ENCODE measurements around the gene ATP2C1.

- TF ChIP-seq POLR2AphosphoS5 (IDR thresholded peaks at IDR 0.05) (no peak), CTCF (IDR thresholded peaks at IDR 0.05) (no peak), POLR2A (IDR thresholded peaks at IDR 0.05) (no peak), EP300 (IDR thresholded peaks at IDR 0.05) (no peak)
Measured at GRCh38 chr3:130854208-130854864, 39.5 kb upstream of the ATP2C1 start.
